ENCODE results near the gene GABPB1. TPM values are rescaled to one million over a fixed set of nuclear protein-coding genes. Genes with fewer than 3 reads are reported as not detected.

The GABPB1 gene
- total and polyA plus RNA-seq, 3 donors from 2014 or later: 21.5 to 45.9 (median 35.4) TPM

- no peaks in the 10 kb centered on the region for H3K27me3 ChIP-seq
- H3K36me3 ChIP-seq (ENCODE audit: low read depth, missing control alignments): no peaks in the 10 kb centered on the region
- no peak for TF ChIP-seq POLR2A (IDR thresholded peaks at IDR 0.05)
- TF ChIP-seq, protein P1, sequence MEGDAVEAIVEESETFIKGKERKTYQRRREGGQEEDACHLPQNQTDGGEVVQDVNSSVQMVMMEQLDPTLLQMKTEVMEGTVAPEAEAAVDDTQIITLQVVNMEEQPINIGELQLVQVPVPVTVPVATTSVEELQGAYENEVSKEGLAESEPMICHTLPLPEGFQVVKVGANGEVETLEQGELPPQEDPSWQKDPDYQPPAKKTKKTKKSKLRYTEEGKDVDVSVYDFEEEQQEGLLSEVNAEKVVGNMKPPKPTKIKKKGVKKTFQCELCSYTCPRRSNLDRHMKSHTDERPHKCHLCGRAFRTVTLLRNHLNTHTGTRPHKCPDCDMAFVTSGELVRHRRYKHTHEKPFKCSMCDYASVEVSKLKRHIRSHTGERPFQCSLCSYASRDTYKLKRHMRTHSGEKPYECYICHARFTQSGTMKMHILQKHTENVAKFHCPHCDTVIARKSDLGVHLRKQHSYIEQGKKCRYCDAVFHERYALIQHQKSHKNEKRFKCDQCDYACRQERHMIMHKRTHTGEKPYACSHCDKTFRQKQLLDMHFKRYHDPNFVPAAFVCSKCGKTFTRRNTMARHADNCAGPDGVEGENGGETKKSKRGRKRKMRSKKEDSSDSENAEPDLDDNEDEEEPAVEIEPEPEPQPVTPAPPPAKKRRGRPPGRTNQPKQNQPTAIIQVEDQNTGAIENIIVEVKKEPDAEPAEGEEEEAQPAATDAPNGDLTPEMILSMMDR (IDR thresholded peaks at IDR 0.05): peak in 1 of 3 experiments; percentile 1
- H3K4me1 ChIP-seq: peaks cover 31% of the 10 kb centered on the region
- H3K4me3 ChIP-seq: peak overlapping the region; percentile 92 to 97
- H3K27ac ChIP-seq: peak overlapping the region; percentile 96 to 99
- 1% methylated on average over 8 of the region's 8 CpGs for WGBS, 2 donors
- no peaks in the 10 kb centered on the region for H3K9me3 ChIP-seq
- intact Hi-C loops (cut with DNase I; ENCODE audit: low total_unique reads): no loop called here
- no peak for DNase-seq
Measured at GRCh38 chr15:50355619-50355905, 564 bp upstream of the GABPB1 start.

- 0% methylated on average over 8 to 69 of the region's 79 CpGs for WGBS, 2 donors
- no peaks in the 10 kb centered on the region for H3K27me3 ChIP-seq
- TF ChIP-seq POLR2A (IDR thresholded peaks at IDR 0.05): no peak
- TF ChIP-seq, protein P1 (IDR thresholded peaks at IDR 0.05): no peak
- peak; percentile 72 for DNase-seq
- H3K4me1 ChIP-seq: peaks cover 31% of the 10 kb centered on the region
- no peaks in the 10 kb centered on the region for H3K9me3 ChIP-seq
- no peaks in the 10 kb centered on the region for H3K36me3 ChIP-seq (ENCODE audit: low read depth, missing control alignments)
- H3K27ac ChIP-seq: peak overlapping the region; percentile 96 to 99
- peak overlapping the region; percentile 92 to 97 for H3K4me3 ChIP-seq
- intact Hi-C loops (cut with DNase I; ENCODE audit: low total_unique reads): no loop called here
Measured at GRCh38 chr15:50353975-50354837, 792 bp downstream of the GABPB1 start.

DNA sequence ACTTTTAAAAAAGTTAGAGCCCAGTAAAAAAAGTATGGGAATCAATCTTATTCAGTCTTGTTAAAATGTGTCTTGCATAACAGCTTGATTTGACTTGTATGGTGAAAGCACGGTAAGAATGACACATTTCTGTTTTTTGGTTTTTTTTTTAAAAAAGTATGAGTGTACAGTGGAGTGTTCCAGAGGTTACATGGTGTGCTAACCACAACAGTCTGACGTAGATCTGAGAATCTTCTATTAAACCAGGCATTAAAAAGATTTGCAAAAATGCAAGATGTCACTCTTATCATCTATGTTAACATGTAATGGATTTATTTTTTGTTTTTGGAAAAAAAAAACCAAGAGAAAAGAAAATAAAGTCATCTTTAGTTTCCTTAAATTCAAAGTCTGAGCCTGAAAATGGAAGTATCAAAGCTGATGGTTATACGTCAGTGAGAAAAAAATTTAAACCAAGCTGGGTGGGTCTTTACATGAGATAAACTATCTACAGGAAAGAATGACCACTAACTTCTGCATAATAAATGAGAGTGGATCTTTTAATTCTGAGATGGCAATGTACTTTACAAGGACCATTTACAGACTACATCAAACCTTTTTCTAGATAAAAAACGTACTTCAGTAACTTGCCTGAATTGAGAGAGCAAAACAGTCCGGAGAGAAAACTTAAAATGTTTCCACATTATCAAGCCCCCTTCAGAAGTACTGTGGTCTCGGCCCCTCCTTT is 1.6 kb downstream of the GABPB1 start:
- intact Hi-C loops (cut with DNase I; ENCODE audit: low total_unique reads): no loop called here
- H3K4me1 ChIP-seq: peaks cover 31% of the 10 kb centered on the region
- H3K9me3 ChIP-seq: no peaks in the 10 kb centered on the region
- H3K36me3 ChIP-seq (ENCODE audit: low read depth, missing control alignments): no peaks in the 10 kb centered on the region
- peak overlapping the region; percentile 92 to 97 for H3K4me3 ChIP-seq
- no peak for DNase-seq
- TF ChIP-seq, protein P1 (IDR thresholded peaks at IDR 0.05): no peak
- TF ChIP-seq POLR2A (IDR thresholded peaks at IDR 0.05): no peak
- H3K27me3 ChIP-seq: no peaks in the 10 kb centered on the region
- WGBS, 2 donors: 0% methylated on average over 6 of the region's 6 CpGs
- peak overlapping the region; percentile 96 to 99 for H3K27ac ChIP-seq

GRCh38 chr15:50350621-50351020 is 4.4 kb downstream of the GABPB1 start:
- intact Hi-C loops (cut with DNase I; ENCODE audit: low total_unique reads): no loop called here
- no peak overlapping the region for H3K4me3 ChIP-seq
- no peak for DNase-seq
- H3K4me1 ChIP-seq: peaks cover 16% of the 10 kb centered on the region
- WGBS, 2 donors: 80% methylated on average over 3 of the region's 3 CpGs
- no peak for TF ChIP-seq POLR2A (IDR thresholded peaks at IDR 0.05)
- TF ChIP-seq, protein P1 (IDR thresholded peaks at IDR 0.05): no peak
- no peaks in the 10 kb centered on the region for H3K9me3 ChIP-seq
- no peaks in the 10 kb centered on the region for H3K36me3 ChIP-seq (ENCODE audit: low read depth, missing control alignments)
- peak overlapping the region in 1 of 2 donors; percentile 47 for H3K27ac ChIP-seq
- no peaks in the 10 kb centered on the region for H3K27me3 ChIP-seq

All from testis (tissue), 3 donors.